ENCODE results near the gene TOPAZ1.

Gene TOPAZ1

GRCh38 chr3:44248152-44248551 is 6.5 kb downstream of the TOPAZ1 start:
- no peak for DNase-seq

GRCh38 chr3:44252332-44252959 is 10.8 kb downstream of the TOPAZ1 start:
- DNase-seq: no peak

DNA sequence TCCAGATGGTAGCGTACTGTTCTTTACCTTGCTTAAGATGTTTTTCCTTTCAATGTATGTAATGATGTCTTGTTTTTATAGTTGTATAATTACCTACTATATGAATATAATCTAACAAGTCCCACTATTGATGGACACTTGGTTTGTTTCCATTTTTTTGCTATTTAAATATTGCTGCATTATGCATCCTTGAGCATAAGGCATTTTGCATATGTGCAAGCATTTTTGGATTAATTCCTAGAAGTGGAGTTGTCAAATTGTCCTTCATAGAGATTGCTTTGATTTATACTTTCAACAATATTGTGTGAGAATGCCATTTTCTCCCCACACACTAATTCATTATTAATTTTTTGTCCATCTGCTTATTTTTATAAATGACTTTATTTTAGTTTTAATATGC is 17.7 kb downstream of the TOPAZ1 start:
- no peak for DNase-seq

DNA sequence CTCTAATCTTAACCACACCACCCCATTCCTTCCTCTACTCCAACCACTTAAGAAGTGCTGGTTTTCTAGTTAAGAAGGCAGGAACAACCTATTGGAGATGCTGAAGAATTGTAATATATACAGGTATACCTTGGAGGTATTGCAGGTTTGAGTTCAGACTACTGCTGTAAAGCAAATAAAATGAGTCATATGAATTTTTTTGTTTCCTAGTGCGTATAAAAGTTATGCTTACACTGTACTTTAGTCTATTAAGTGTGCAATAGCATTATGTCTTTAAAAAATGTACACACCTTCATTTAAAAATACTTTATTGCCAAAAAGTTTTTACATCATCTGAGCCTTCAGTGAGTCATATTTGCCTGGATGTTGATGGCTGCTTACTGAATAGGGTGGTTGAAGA is 22.5 kb downstream of the TOPAZ1 start:
- no peak for DNase-seq

DNA sequence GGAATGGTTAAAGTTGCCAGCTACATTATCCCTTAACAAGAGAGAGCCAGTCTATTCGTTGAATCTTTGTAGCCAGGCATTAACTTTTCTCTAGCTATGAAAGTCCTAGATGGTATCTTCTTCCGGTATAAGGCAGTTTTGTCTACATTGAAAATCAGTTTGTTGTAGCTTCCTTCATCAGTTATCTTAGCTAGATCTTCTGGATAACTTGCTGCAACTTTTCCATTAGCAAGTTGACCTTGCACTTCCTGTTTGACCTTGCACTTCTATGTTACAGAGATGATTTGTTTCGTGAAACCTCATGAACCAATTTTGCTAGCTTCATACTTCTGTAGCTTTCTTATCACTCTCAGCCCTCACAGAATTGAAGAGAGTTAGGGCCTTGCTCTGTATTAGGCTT is 24.1 kb downstream of the TOPAZ1 start:
- DNase-seq: no peak

GRCh38 chr3:44272191-44272590 is 30.5 kb downstream of the TOPAZ1 start:
- DNase-seq: no peak

- no peak for DNase-seq
These were observed 36.2 kb downstream of the TOPAZ1 start for GRCh38 chr3:44277925-44278324.

DNA sequence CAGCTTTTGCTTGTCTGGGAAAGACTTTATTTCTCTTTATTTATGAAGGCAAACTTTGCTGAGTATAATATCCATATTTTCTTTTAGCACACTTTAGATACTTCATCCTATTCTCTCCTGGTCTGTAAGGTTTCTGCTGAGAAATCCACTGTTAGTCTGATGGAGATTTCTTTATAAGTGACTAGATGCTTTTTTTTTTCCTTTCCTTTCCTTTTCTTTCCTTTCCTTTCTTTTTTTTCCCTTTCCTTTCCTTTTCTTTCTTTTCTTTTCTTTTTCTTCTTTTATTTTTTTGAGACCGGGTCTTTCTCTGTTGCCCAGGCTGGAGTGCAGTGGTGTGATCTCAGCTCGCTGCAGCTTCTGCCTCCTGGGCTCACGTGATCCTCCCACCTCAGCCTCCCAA is 38.4 kb downstream of the TOPAZ1 start:
- no peak for DNase-seq

DNA sequence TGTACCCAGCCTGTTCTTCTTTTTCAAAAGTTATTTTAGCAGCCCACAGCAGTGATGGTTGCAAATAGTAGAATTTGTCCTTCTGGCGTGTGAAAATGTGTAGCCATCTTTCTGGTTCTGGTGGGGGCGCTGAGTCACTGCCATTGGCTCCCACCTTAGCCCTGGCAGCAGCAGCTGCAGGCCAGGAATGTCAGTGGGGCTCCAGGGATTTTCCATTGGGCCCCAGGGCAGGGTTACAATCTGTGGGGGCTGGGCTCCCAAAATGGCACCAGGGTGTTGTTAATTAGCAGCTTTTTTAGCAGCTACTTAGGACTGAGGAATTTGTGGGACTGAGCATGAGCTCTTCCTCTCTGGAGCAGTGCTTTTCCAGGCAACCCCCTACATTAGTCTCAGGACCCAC is 38.9 kb downstream of the TOPAZ1 start:
- no peak for DNase-seq

DNA sequence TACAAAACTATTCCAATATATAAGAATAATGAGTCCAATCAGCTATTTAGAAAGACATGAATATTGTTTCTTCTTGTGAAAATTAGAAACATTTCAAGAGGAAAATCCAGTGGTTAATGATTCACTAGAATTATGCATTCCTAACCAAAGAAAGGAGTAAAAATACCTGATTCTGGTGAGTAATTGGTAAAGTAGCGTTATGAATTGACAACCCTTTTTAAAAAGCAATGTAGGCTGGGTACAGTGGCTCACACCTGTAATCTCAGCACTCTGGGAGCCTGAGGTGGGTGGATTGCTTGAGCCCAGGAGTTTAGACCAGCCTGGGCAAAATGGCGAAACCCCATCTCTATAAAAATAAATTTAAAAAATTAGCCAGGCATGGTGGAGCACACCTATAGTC is 43.3 kb downstream of the TOPAZ1 start:
- no peak for DNase-seq

- DNase-seq: no peak
These were observed 48.3 kb downstream of the TOPAZ1 start for GRCh38 chr3:44289882-44290462.

DNA sequence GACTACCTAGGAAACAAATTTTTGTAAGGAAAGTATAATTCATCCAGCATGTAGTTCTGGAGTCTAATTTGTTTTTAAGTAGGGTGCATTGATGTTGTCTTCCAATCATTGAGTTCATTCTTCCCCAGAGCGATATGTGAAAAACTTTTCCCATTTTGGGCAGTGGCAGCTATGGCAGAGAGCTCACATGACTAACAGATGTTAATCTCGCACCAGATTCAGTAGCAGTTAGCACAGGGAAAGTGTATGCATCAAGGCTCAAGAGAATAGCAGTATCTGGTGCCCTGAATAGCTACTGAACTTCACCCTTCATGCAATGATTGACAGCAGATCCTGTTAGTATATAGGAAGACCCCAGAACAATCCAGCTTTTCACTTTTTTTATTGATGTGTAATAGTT is 50.6 kb downstream of the TOPAZ1 start:
- no peak for DNase-seq

DNA sequence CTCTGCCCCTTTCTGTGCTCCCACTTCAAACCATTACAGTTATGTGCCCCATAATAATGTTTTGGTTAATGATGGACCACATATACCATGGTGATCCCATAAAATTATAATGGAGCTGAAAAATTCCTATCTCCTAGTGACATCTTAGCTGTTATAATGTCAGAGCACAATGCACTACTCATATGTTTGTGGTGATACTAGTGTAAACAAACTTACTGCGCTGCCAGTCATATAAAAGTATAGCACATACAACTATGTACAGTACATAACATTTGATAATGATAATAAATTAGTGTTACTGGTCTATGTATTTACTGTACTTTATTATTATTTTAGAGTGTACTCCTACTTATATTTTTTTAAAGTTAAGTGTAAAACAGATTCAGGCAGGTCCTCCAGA is 51.3 kb downstream of the TOPAZ1 start:
- no peak for DNase-seq

GRCh38 chr3:44297255-44297654 is 55.6 kb downstream of the TOPAZ1 start:
- DNase-seq: no peak

DNA sequence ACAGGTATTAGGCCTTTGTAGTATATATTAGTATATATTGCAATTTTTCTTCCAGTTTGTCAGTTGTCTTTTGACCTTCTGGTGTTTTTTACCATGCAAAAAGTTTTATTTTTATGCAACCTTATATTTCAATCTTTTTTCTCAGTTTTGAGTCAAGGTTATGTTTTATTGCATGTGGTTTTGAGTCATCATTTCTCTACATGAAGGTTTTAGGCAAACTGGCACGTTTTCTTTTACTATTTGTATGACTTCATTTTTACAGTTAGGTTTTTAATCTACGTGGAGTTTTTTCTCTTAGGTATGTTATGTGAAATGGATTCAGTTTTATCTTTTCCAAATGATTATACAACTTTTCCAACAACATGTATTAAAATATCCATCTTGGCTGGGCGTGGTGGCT is 60.1 kb downstream of the TOPAZ1 start:
- DNase-seq: no peak

DNA sequence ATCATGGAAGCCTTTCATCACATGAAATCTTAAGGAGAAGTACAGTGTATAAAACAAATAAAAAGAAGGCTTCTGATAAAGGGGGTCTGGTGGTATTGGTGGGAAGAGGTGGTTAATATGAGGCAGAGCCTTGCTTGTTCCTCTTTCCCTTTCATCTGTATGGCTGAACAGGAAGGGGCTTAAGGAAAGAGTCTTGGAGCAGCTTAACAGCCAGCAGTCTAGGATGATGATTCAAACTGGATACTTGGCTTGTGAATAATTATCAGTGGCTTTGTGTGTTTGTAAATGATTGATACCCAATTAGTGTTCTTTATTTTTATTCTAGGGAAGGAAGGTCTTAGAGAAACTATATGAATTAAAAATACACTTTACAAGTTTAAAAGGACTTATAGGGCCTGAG is 67.8 kb downstream of the TOPAZ1 start:
- no peak for DNase-seq

DNA sequence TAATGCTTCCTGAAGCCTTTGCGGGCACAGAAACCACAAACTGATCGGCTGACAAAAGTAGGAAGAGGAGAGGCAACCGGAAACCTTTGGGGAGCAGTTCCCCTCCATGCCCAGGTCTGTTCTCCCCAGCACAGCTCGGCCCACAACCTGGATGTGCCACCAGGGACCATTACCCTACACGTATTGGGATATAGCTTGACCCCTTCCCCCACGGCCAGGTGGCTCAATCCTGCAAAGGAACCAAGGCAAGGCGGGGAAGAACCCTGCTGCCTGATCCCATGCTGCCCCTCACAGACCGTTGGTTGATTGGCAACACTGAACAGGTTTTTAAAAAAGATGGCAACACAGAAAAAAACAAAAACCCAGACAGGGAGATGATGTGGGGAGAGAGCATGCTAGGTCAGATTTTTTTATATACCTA is 77.2 kb downstream of the TOPAZ1 start:
- no peak for DNase-seq

GRCh38 chr3:44321335-44321734 is 79.6 kb downstream of the TOPAZ1 start:
- DNase-seq: no peak

- DNase-seq: peak; percentile 53
These were observed 81.8 kb downstream of the TOPAZ1 start for GRCh38 chr3:44323341-44323955.

DNA sequence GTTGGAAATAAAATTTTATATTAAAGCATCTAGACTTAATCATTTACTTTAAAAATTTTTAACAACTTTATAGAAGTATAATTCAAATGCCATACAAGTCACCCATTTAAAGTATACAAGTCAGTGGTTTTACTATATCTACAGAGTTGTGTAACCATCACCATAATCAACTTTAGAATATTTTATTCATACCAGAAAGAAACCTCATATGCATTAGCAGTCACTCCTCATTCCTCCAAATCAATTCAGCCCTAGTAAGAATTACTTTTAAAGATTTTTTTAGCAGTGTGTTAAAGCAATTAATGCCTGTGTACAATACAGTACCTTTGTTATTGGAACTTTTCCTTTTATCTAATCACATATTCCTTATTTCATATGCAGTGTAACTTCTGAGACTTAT is 82.9 kb downstream of the TOPAZ1 start:
- DNase-seq: no peak

- no peak for DNase-seq
These were observed 84.3 kb downstream of the TOPAZ1 start for GRCh38 chr3:44326019-44326418.

- DNase-seq: no peak
These were observed 84.8 kb downstream of the TOPAZ1 start for GRCh38 chr3:44326515-44326914.

GRCh38 chr3:44329946-44330345 is 88.3 kb downstream of the TOPAZ1 start:
- DNase-seq: no peak

DNA sequence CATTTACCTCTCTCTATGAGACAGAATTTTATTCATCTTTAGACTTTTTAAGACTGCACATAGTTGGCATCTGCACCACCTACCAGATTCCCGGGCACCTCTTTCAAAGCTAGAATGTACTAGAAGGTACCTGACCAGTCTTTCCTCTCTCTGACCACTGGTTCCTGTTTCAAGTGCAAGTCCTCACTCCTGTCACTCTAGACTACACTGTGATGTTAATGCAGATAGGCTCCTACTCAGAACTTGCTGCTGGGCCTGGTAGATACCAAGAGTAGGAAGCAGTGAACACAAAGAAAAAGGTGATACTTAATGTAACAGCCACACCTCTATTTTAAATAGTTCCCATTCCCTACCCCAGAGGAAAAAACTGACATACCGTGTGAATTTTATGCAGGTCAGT is 88.8 kb downstream of the TOPAZ1 start:
- DNase-seq: no peak

- DNase-seq: no peak
These were observed 92.6 kb downstream of the TOPAZ1 start for GRCh38 chr3:44334326-44334725.

Measured in activated CD4-positive, alpha-beta T cell treated with anti-CD3 and anti-CD28 coated beads, Interleukin-2, Interleukin-6, amounts not matched to agents 100 ng/mL and 50 ng/mL, durations not matched to agents 16 hours and 8 hours (primary cell).